Activated CD4-positive, alpha-beta T cell treated with anti-CD3 and anti-CD28 coated beads for 36 hours (primary cell): Measurements from ENCODE around the gene CGN. TPM values are rescaled to one million over a fixed set of nuclear protein-coding genes. Genes with fewer than 3 reads are reported as not detected.

Experiments
- microRNA-seq: library from miRNA; unstranded; fragments of <30 nt; microRNA quantifications from one replicate; pipeline ENCODE4 v1.2.0, GENCODE V29; 2021; ENCODE audit warnings: borderline replicate concordance
- total RNA-seq, 2 experiments: library from RNA; stranded (reverse); gene quantifications; one replicate each; pipeline ENCODE4 v1.2.3, GENCODE V29; 2021

Gene CGN
- total RNA-seq, 2 experiments from 2014 or later: 0.67 to 1.4 TPM

Small RNAs within 50 kb of the gene (microRNA-seq; reads per million reads assigned to microRNA genes)
- not detected for gene MIR554

Other genes starting within 250 kb of the CGN start
- 10 to 100 TPM; 27.2 to 30.1 TPM for gene ZNF687, start 229.1 kb upstream of the CGN start, total RNA-seq
- gene PI4KB, start 184.0 kb upstream of the CGN start, total RNA-seq: 10 to 100 TPM; 53.0 to 54.5 TPM
- gene RFX5, start 164.1 kb upstream of the CGN start, total RNA-seq: 10 to 100 TPM; 47.6 to 50.4 TPM
- not detected for gene SELENBP1, start 138.7 kb upstream of the CGN start, total RNA-seq
- 100 to 1,000 TPM; 315 to 351 TPM for gene PSMB4, start 111.8 kb upstream of the CGN start, total RNA-seq
- 100 to 1,000 TPM in 1 of 2 experiments, 10 to 100 TPM in 1; 81.3 to 104 TPM for gene POGZ, start 51.9 kb upstream of the CGN start, total RNA-seq
- gene TUFT1, start 28.9 kb downstream of the CGN start, total RNA-seq: 1 to 10 TPM; 3.2 TPM
- gene SNX27, start 100.7 kb downstream of the CGN start, total RNA-seq: 10 to 100 TPM; 28.5 to 29.1 TPM
- not detected for gene CELF3, start 205.4 kb downstream of the CGN start, total RNA-seq
- not detected for gene RIIAD1, start 210.1 kb downstream of the CGN start, total RNA-seq